OCI-LY7 (cell line): ENCODE results near the gene MAMSTR. TPM values are rescaled to one million over a fixed set of nuclear protein-coding genes. Genes with fewer than 3 reads are reported as not detected.

Experiments used
- BruUV-seq: library from RNA; stranded (reverse); fragments of 400-500 nt; replicated peaks from 2 replicates; lab custom pipeline; 2021; lab: Mats Ljungman, UMichigan
- CTCF ChIA-PET: fragments of 300-600 bp; sonication (Branson Sonifier 250); formaldehyde crosslinking; loops from one replicate; lab custom pipeline; 2022; ENCODE audit warnings: antibody characterized with exemption; ENCODE audit not compliant: unreplicated experiment; lab: Charles Lee
- POLR2A ChIA-PET: fragments of 300-600 bp; sonication (Branson Sonifier 250); formaldehyde crosslinking; loops from one replicate; lab custom pipeline; 2022; ENCODE audit warnings: antibody characterized with exemption; lab: Charles Lee
- DNase-seq: peaks from one replicate; pipeline ENCODE4 v3.0.0-alpha.2; 2015; ENCODE audit warnings: low spot score
- H2AFZ ChIP-seq: fragments of 200-600 bp; sonication (generic), shearing (Covaris generic); 2 replicates; pipeline ENCODE4 v1.6.1; 2014; ENCODE audit warnings: mild to moderate bottlenecking, antibody characterized with exemption, low read length, moderate library complexity
- H3K27ac ChIP-seq: fragments of 200-600 bp; sonication (generic); 2 replicates; pipeline ENCODE4 v1.5.1; 2014; ENCODE audit warnings: mixed run types, low read depth, mild to moderate bottlenecking, moderate library complexity, low read length, inconsistent platforms; ENCODE audit not compliant: poor library complexity, severe bottlenecking
- H3K36me3 ChIP-seq: fragments of 200-600 bp; sonication (generic); 2 replicates; pipeline ENCODE4 v1.6.1; 2014; ENCODE audit warnings: mild to moderate bottlenecking, antibody characterized with exemption, low read length, moderate library complexity, mixed read lengths; ENCODE audit not compliant: insufficient read depth
- H3K4me1 ChIP-seq: fragments of 200-600 bp; sonication (generic); 2 replicates; pipeline ENCODE4 v1.5.1; 2014; ENCODE audit warnings: mild to moderate bottlenecking, low read length; ENCODE audit not compliant: insufficient read depth, poor library complexity, severe bottlenecking
- H3K4me2 ChIP-seq: fragments of 200-600 bp; sonication (generic); 2 replicates; pipeline ENCODE4 v1.6.1; 2014; ENCODE audit warnings: mild to moderate bottlenecking, low read length
- H3K4me3 ChIP-seq: fragments of 200-600 bp; sonication (generic); 2 replicates; pipeline ENCODE4 v1.5.1; 2014; ENCODE audit warnings: mild to moderate bottlenecking, low read depth, low read length; ENCODE audit not compliant: poor library complexity, severe bottlenecking
- H3K79me2 ChIP-seq: fragments of 200-600 bp; sonication (generic); 2 replicates; pipeline ENCODE4 v1.6.1; 2016; ENCODE audit warnings: low read depth, mild to moderate bottlenecking, low read length, moderate library complexity, mixed read lengths; ENCODE audit not compliant: insufficient read depth
- H3K9me2 ChIP-seq: fragments of 200-600 bp; sonication (generic); 2 replicates; pipeline ENCODE4 v1.6.1; 2016; ENCODE audit warnings: mild to moderate bottlenecking, low read length, mixed read lengths; ENCODE audit not compliant: insufficient read depth
- H3K9me3 ChIP-seq: fragments of 200-600 bp; sonication (generic); 2 replicates; pipeline ENCODE4 v1.6.1; 2014; ENCODE audit warnings: mild to moderate bottlenecking, mixed run types, low read length, mixed read lengths
- H4K20me1 ChIP-seq: fragments of 200-600 bp; sonication (generic); 2 replicates; pipeline ENCODE4 v1.6.1; 2014; ENCODE audit warnings: mild to moderate bottlenecking, antibody characterized with exemption, low read length, moderate library complexity, mixed read lengths; ENCODE audit not compliant: insufficient read depth
- CTCF ChIP-seq: fragments of 200-600 bp; sonication (generic); conservative IDR thresholded peaks from 2 replicates; pipeline ENCODE4 v1.5.1; 2014; ENCODE audit warnings: mild to moderate bottlenecking, antibody characterized with exemption, low read length, moderate library complexity, mixed read lengths
- EZH2phosphoT487 ChIP-seq: fragments of 200-600 bp; sonication (generic); IDR thresholded peaks from 2 replicates; pipeline ENCODE4 v1.6.1; 2018; ENCODE audit warnings: low read depth, borderline replicate concordance, mild to moderate bottlenecking, mixed run types, antibody characterized with exemption, low read length, moderate library complexity, mixed read lengths
- intact Hi-C: fragments of 100-400 bp; cut with micrococcal nuclease; formaldehyde crosslinking; loops from one replicate; pipeline ENCODE4 v1.10.0; 2022; ENCODE audit not compliant: unreplicated experiment
- total RNA-seq, 2 experiments: library from RNA; depleted of rRNA in 1 of 2; stranded (reverse); fragments of >200 nt in 1 of 2; shearing (Covaris generic) in 1 of 2; gene quantifications; 2 replicates each; pipeline ENCODE4 v1.2.3, GENCODE V29; 2014 to 2022

The MAMSTR gene
- total RNA-seq, 2 experiments from 2014 or later: 1.2 TPM

DNA sequence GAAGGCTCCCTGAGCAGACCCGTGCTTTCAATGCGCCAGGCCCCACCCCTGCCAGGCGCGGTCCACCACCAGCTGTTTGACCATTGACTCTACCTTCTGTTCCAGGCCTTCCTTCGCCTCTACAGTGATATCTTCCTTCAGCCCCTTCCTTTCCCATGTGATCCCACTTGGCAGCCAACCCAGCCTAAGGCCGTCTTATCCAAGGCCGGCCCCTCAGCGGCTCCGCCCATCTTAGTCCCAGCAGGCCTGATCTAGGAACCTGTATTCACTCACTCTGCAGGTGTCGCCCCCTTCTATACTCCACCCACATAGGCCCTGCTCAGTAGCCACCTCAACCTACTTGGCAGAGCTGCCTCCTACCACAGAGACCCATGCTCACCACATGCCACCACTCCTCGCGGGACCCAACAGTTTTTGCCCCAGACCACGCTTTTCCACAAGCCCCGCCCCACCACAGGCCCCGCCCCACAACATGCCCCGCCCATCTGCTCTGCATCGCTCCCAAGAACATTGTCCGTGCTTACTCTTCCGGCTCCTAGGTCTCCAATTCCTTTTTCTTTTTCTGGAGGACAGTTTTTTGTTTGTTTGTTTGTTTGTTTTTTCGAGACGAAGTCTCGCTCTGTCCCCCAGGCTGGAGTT, 18.0 kb upstream of the MAMSTR start:
- Histone ChIP-seq H3K4me2 (no peak overlapping the region), H3K4me1 (peaks cover 20% of the 10 kb centered on the region), H3K9me3 (no peaks in the 10 kb centered on the region), H3K36me3 (no peaks in the 10 kb centered on the region), H2AFZ (no peak overlapping the region), H3K9me2 (no peaks in the 10 kb centered on the region), H3K79me2 (no peaks in the 10 kb centered on the region), H4K20me1 (no peaks in the 10 kb centered on the region), H3K27ac (no peak overlapping the region), H3K4me3 (no peak overlapping the region)
- CTCF ChIA-PET: interaction anchor here (0.7 kb wide), 1 partner anchor 282 kb away, joined by 3 read pairs; no protein-coding TSS in a partner anchor
- DNase-seq: no peak
- intact Hi-C loops: loop anchor here (5.0 kb wide), 1 partner anchor 90 kb away; the partner anchor contains the start of gene CA11
- BruUV-seq: no TSS peak
- TF ChIP-seq CTCF (no peak), EZH2phosphoT487 (no peak)
- POLR2A ChIA-PET: interaction anchor here (0.5 kb wide), 1 partner anchor 104 kb away, joined by 6 read pairs; no protein-coding TSS in a partner anchor

- DNase-seq: no peak
- POLR2A ChIA-PET: no interaction called here
- no peaks in the 10 kb centered on the region for H4K20me1 ChIP-seq
- no peak for TF ChIP-seq CTCF
- no peak for TF ChIP-seq EZH2phosphoT487
- CTCF ChIA-PET: no interaction called here
- peaks cover 5% of the 10 kb centered on the region for H3K4me1 ChIP-seq
- H3K4me3 ChIP-seq: no peak overlapping the region
- no peak overlapping the region for H2AFZ ChIP-seq
- H3K36me3 ChIP-seq: no peaks in the 10 kb centered on the region
- no peak overlapping the region for H3K4me2 ChIP-seq
- no peaks in the 10 kb centered on the region for H3K9me2 ChIP-seq
- intact Hi-C loops: loop anchor here (5.0 kb wide), 1 partner anchor 88 kb away; the partner anchor contains the start of gene CA11
- H3K79me2 ChIP-seq: no peaks in the 10 kb centered on the region
- BruUV-seq: no TSS peak
- H3K9me3 ChIP-seq: no peaks in the 10 kb centered on the region
- no peak overlapping the region for H3K27ac ChIP-seq
Measured at GRCh38 chr19:48735031-48735615, 15.6 kb upstream of the MAMSTR start.

DNA sequence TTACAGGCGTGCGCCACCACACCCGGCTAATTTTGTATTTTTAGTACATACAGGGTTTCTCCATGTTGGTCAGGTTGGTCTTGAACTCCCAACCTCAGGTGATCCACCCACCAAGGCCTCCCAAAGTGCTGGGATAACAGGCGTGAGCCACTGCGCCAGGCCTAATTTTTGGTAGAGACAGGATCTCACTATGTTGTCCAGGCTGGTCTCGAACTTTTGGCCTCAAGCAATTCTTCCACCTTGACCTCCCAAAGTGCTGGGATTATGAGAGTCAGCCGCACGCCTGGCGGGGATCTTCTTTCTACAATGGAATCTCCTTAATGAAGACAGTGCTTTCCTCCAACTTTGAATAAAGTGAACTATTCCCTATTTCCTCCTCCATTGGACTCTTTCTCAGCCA, 15.1 kb upstream of the MAMSTR start:
- Histone ChIP-seq H3K79me2 (no peaks in the 10 kb centered on the region), H3K9me2 (no peaks in the 10 kb centered on the region), H3K4me1 (peaks cover 5% of the 10 kb centered on the region), H3K27ac (no peak overlapping the region), H3K36me3 (no peaks in the 10 kb centered on the region), H3K4me2 (no peak overlapping the region), H2AFZ (no peak overlapping the region), H4K20me1 (no peaks in the 10 kb centered on the region), H3K4me3 (no peak overlapping the region), H3K9me3 (no peaks in the 10 kb centered on the region)
- DNase-seq: no peak
- intact Hi-C loops: loop anchor here (5.0 kb wide), 1 partner anchor 87 kb away; the partner anchor contains the start of gene CA11
- TF ChIP-seq EZH2phosphoT487 (no peak), CTCF (no peak)
- CTCF ChIA-PET: no interaction called here
- POLR2A ChIA-PET: interaction anchor here (0.7 kb wide), 1 partner anchor 45 kb away, joined by 3 read pairs; no protein-coding TSS in a partner anchor
- no TSS peak for BruUV-seq
